GM21526 (cell line): ENCODE measurements around the gene AGXT.

ENCODE experiments used
- ATAC-seq: cut with Tn5 transposase; IDR thresholded peaks from one replicate; pipeline ENCODE4 v1.9.1; 2021; ENCODE audit warnings: moderate library complexity; ENCODE audit not compliant: unreplicated experiment, low FRiP score

The AGXT gene

DNA sequence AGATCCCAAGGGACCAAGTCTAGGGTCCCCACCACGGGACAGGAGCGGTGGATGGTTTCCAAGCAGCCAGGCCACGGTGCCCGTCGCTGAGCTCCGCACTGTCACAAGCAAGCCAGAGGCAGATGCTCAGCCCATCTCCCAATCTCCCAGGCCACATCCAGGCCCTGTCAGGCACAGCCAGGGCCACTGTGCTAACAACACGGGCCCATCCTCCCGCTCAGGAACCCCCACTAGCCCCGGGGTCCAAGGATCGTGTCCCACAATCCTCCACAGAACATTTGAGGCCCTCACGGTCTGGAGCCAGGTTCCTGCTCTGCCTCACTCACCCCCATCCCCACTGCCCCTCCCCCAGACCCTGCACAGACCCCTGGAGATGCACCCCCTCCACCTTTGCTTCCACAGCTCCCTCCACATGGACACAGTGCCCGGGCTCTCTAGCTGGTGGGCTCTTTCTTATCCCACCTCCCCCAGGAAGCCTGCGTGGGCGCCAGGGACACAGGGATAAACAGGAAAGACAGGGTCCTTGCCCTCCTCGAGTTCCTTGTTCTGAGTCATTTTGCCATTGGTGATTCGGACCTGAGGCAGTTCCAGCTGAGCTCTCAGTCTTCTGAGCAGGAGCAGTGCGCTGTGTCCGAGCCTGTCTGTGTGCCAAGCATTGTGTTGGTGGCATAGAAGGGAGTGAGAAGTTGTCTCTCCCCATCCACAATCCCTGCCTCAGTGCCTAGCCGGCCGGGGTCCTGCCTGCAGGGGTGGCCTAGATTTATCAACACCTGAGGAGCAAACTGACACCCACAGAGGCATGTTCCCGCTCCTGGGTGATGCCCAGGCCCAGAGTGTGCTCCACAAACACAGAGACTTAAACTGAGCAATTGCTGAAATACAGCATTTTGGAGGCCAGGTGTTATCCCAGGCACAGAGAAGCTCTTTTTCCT, 44.5 kb downstream of the AGXT start:
- ATAC-seq, result no peak

DNA sequence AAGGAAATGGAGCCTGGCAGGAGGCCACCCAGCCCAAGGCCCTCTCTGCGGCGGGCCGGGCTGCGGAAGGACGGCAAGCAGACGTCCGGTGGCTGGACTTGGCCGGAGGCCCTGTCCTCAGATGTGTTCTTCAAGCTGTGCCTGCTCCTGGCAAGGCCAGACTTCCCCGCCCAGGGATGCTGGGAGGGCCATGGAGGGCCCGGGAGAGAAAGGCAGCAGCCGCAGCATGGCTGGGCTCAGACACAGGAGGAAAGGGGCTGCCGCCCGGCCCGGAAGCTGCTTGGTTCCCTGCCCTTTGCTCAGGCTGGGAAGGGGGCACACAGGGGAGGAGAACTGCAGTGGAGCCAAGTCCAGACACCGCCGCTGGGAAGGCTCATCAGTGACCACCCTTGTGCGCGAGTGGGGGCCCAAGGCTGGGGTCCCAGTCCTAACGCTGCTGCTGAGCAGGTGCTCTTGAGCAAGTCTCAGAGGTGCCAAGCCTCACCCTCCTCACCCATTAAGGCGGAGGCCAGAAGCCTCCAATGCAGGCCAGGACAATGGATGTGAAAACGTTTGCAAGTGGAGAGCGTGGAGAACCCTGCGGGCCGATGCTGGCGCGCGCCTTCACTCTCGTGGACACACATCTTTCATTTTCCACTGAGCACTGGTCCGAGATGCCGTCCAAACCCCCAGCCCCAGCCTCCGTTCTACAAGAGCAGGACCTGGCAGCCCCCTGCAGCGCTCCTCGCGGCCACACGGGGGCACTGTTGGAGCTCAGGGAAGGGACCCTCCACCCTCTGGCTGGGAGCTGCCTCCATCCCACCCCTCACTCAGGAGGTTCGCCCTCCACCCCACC, 45.4 kb downstream of the AGXT start:
- ATAC-seq, result no peak

DNA sequence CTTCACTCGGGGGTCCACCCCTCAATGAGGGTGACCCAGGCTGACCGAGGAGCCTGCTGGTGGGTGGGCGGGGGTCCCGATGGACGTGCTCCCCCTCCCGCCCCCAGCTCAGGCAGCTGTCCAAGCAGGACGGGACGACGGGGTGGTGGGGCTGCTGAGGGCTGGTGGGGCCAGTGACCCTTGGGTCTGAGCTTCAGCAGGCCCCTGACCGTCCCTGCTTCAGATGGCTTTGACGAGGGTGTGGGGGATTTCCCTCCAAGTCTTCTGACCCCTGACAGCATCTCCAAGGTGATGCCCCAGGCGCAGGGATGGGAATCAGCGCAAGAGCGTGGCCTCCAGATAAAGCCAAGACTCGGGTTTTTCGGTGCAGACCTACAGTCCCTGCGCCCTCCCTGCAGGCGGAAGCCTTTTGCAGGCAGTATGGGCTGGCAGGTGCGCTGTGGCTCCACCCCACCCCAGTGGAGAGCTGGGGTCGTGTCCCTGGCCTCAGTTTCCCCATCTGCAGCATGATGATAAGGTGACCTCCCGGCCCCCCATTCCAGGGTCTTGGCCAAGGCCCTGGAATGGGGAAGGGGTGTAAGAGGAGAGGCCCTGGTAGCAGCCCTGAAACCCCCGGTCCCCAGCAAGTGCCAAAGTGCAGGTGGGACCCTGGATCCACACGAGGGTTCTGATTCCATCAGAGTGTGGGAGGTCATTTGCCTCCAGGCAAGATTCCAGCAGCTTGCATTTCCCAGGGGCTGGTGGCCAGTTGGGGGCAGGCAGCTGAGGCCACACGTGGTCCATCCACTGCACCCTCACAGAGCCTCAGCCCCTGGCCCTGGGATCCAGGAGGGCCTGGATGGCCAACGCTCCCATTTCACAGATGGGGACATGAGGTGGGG, 46.3 kb downstream of the AGXT start:
- ATAC-seq, result no peak

DNA sequence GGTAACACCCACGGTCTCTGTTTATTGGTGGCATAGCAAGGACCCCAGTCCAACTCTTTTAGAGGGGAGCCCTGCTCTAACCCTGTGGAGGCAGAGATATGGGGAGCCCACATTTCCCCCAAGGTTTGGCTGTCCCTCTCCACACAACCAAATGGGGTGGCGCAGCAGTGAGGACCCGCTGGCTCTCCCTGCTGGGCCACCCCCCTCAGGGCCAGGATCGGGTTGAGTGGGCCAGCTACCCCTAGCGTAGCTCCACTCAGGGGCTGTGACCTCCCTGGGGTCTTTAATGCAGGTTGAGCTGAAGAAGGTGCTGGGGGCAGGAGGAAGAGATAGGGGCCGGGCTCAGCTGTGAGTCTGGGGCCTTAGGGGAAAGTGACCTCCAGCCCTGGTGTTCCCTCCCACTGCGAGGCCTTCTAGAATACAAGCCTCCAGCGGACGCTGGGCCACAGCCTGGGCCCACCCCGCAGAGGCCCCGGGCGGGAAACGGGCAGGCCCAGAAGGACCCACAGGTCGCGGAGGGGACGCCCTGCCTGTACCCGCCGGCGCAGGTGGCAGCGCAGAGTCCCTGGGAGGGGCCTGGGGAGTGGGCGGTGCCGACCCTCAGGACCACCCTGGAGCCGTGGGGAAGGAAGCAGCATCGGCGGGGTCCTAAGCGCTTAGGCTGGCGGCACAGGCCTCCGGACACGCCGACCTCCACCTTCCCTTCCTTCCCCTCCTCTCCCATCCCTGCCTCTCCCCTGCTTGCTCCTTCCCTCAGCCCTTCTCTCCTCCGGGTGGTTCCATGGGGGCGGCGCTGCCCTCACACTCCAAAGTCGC, 47.1 kb downstream of the AGXT start:
- ATAC-seq, result no peak

DNA sequence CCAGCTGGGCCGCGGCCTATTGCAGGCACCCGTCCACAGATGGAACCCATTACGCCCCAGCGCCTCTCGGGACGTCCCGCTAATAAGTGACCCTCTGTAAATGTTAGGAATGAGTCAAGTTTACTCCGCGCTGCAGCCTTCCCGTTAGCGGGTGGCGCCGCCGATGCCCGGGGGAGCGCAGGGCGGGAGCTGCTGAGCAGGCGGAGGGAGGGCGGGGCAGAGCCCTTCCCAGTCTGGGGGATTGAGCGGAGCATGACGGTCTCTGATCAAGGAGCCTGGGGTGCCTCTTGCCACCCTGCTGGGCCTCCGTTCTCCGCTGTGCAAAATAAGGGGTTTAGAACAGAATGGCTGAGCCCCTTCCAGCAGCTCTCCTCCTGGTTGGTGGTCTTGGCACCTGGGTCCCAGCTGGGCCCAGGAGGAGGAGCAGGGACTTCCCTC, 48.0 kb downstream of the AGXT start:
- ATAC-seq, result no peak

DNA sequence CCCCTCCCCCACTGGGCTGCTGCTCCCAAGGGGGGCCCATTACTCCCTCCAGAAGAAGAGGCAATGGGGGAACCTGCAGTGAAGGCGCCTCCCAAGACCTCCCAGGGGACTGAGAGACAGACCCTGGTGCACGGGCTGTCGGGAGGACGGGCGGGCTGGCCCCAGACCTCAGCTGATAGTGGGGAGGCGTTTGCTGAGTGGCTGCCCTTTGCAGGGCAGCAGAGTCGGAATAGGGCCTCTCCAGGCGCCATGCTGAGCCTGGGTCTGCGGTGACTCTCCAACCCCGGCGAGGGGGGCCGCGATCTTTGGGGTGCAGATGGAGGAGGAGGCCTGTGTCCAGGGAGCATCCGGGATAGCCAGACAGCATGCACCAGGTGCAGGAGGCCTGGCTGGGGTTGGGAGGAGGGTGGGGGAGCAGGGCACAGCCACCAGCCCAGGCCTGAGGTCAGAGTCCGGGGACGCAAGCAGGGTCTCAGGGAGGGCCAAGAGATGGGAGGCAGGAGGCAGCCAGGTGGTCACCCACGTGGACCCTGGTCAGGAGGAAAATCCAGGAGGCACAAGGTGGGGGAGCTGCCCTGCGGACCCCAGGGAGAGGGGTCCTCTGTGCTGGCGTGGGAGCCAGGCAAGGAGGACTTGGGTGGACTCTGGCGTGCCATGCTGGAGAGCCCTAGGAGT, 48.5 kb downstream of the AGXT start:
- ATAC-seq, result no peak

DNA sequence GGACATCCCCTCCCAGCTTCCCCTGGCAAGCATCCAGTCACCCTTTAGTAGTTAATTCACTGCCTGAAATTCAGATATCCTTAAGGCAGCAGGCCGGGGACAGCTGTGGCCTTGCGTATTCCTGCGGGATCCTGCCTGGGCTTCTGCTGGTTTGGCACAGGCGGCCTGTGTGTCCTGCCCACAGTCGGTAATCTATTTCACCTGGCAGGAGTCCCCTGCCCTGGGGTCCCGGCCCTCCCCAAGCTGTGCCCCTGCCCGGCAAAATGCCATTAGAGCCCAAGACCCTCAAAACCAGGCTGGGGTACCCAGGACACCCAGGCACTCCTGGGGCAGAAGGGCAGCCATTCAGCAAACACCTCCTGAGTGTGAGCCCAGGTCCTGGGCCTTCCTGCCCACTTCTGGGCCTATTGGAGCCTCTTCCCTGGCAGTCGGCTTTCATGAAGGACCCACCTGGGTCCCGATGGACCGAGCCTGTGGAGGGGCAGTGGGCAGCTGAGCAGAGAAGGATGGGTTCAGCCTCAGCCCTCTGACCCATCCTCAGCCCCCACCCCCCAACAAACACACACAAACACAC, 49.1 kb downstream of the AGXT start:
- no peak for ATAC-seq

DNA sequence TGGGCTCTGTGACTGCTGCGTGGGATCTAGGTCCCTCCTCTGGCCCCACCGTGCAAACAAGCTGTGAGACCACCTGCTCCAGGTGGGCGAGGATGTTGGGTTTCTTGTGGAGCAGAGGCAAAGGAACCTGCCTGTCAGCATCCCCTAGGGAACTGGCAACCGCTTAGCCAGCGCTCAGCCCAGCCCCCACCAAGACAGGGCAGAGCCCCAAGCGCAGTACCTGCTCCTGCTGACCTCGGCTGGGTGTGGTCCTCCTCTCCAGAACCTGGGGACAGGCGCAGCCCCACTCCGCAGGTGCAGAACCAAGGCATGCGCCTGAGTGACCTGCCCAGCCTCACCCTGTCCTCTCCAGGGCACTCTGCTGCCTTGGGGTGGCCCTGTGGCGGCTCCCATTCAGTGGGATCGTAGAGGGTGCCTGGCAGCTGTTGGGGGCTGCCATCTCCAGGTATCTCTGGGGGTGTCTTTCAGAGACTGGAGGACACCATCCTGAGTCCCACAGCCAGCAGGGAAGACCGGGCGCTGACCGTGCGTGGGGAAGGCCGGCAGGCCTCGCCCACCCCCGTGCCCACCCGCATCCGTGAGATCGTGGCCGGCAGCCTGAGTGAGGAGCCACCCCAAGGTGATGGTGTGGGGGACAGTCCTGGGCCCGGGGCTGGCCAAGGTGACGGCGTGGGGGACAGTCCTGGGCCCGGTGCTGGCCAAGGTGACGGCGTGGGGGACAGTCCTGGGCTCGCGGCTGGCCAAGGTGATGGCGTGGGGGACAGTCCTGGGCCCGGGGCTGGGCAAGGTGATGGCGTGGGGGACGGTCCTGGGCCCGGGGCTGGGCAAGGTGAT, 49.9 kb downstream of the AGXT start:
- ATAC-seq, result no peak

DNA sequence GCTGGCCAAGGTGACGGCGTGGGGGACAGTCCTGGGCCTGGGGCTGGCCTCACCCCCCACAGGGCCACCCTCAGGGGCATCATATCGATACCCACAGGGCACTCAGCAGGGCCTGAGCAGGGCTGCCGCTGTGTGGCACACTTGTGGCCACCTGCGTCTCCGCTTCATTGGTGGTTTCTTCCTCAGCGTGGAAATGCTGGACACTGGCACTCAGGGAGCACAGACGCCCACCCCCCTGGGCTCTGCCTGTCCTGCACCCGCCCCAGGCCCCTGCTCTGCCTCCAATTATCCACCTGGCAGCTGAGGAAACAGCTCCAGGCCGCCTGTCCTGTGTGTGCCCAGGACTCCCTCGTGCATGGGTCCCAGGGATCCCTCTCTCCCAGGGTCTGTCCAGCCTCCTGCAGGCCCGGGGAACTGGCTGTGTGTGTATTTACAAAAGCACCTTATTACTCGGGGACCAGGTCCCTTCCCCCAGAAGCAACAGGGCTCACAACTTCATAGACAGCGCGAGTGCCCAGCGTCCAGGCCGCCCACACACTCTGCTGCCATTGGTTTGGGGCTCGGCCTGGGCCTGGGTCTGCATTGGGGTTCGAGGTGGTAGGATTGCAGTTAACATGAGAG, 50.6 kb downstream of the AGXT start:
- no peak for ATAC-seq

DNA sequence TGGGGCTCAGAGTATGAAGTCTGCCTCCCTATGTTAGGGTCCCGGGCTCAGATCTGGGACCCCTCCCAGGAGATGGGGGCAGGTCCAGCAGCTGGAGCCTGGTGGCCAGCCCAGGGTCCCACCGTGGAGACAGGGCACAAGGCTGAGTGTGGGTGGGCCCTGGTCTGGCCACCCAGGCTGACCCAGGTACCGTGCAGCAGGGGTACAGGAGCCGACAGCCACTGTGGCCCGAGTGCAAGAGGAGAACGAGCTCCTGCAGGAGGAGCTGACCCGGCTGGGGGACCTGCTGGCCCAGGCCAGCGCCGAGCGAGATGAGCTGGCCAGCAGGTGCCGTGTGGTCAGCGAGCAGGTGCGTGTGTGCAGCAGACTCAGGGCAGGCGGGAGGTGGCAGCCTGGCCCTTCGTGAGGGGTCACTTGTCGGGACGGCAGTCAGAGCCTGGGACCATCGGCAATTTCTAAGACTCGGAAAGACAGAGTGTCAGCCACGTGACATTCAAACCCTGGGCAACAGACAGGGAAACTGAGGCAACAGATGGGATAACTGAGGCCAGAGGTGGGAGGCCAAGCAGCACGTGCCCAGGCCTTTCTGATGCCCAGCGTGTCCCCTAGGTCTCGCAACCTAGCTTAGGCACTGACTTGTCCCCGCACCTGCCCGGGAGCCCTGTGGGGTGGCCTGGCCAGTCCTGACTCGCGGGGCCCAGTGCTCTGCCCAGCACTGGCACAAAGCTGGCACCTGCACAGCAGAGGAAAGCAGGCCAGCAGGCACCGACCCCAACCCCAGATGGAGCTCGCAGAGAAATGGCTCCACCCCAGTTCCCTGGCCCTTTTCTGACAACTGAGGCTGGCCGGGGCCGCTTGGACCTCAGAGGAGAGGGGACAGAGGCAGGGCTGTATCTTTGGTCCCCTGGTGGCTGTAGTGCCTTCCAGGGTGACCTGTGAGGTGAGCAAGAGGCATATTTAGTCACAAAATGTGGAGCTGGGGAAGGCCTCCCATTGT, 51.5 kb downstream of the AGXT start:
- no peak for ATAC-seq

DNA sequence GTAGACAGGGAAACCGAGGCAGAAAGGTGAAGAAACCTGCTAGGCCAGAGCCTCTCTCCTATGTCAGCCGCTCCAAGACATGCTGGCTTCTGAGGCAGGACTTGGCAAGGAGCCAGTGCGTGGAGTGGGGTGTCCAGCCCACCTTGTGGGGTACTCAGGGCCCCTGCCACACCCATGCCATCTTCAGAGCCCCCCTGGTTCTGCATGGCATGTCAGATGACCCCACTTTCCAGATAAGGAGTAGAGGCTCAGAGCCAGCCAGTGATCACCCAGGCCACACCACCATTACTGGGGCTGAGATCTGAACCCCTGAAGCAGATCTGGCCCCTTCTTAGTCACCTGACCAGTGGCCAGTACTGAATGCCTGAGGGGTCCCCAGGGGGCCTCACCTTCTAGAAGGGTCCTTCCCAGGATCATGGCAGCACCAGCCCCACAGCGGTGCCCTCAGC, 52.2 kb downstream of the AGXT start:
- ATAC-seq, result no peak

DNA sequence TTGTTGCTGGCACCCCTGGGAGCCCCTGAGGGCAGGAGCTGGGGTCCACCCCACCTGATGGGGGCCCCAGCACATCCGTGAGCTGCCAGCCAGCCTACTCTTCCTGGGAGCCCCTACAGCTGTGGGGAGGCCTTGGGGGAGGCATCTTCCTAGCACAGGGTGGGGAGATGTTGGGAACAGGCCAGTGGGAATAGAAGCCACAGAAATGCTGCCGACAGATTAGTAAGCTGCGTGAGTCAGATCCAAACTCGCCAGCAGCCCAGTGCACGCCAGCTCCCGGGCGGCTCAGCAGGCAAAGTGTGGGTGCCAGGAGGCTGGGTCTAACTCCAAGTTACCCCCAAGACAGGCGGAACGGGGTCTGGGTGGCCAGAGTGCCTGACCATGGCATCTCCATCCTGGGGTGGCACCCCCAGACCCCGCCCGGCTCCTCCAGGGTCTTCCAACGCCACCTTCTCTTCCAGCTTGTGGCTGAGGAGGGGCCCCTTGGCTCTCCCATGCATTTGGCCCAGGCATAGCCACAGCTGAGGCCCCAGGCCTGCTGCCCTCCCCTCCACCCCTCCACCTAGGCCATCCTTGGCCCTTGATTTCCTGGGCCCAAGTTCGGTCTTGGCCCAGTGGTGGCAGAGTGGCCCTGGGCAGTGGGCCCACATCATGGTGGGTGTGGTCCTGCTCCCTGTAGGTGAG, 52.8 kb downstream of the AGXT start:
- ATAC-seq, result no peak

DNA sequence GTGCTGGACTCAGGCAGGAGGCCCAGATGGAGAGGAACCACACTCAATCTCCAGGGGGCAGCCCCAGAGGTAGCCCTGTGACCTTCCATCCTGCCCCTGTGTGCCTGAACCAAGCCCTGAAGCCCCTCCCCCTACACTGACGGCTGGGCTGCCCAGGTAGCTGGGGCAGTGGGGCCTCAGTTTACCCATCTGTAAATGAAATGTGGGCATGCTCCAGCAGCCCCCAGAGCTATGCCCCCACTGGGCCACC, 53.3 kb downstream of the AGXT start:
- ATAC-seq, result no peak

DNA sequence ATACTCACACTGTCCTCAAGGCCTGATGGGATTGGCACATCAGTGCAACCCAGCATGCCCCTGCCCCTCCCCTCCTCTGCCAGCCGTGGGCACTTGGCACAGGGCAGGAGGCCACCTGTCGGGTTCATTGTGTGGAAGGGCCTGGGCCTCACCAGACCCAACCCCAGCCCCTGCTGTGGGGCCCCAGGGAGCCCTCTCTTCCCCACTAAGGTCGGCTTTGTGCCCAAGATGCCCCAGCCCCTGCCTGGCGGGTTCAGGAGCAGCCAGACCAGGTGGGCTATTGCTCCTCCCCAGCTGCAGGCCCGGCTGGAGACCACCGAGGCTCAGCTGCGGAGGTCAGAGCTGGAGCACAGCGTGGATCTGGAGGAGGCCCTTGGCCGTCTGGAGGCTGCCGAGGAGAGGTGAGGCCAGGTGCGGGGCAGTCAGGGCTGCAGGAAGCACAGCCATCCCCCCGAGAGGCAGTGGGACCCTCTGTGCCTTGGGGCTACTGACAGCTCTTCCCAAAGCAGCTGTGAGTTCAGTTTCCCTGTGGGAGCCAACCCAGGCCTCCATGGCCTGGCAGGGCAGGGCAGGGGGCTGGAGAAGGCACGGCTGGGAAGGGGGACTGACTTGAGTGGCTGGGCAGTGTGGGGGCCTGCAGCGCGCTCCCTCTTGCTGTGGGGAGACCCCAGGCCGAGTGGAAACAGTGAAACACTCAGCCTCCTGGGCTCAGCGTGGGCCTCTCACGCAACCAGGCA, 53.8 kb downstream of the AGXT start:
- no peak for ATAC-seq

DNA sequence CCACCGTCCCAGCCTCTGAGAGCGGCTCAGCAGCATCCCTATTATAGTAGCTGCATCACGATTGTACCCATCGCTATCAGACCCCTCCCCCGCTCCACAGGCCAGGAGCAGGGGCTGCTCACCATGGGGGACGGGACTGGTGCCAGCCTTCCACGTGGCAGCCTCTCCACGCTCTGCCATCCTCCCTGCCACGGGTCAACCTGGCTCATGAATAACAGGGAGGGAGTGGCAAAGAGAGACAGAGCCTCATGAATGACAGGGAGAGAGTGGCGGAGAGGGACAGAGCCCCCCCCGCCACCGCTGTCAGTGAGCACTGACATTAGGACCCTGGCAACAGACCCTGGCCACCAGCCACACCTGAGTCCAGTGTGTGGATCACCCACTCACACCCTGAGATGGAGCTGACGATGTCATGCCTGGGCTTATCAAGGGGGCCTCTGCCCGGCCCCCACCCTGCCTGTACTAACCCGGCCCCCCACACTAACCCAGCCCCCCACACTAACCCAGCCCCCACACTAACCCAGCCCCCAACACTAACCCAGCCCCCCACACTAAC, 54.4 kb downstream of the AGXT start:
- ATAC-seq, result no peak
